CD4-positive, CD25-positive, alpha-beta regulatory T cell (primary cell): ENCODE data around the gene PSMB10. TPM values are rescaled to one million over a fixed set of nuclear protein-coding genes. Genes with fewer than 3 reads are reported as not detected.
"Not testable (repeated sequence)": the region's sequence is repeated elsewhere in the genome, so short reads cannot be mapped to it uniquely, and the experiment has no call there.

Experiments used
- ATAC-seq, 2 donors: fragments of 150-1000 bp; cut with Tn5 transposase; one replicate each; pipeline ENCODE4 v1.10.0; 2021; ENCODE audit warnings: low read depth in 2 of 2, moderate number of reproducible peaks in 2 of 2, moderate library complexity in 1 of 2
- DNase-seq, 3 donors: peaks; one replicate each; pipeline versions ENCODE4 v3.0.0 to v3.0.0-alpha.2; 2012 to 2022; ENCODE audit warnings: mixed read lengths in 1 of 3
- H3K27ac ChIP-seq: one replicate; pipeline ENCODE4 v1.7.0; 2013; ENCODE audit warnings: mild to moderate bottlenecking, low read length; ENCODE audit not compliant: insufficient read depth, poor library complexity, severe bottlenecking
- H3K27me3 ChIP-seq: one replicate; pipeline ENCODE4 v1.7.0; 2013; ENCODE audit warnings: low read length; ENCODE audit not compliant: control insufficient read depth, insufficient read depth
- H3K36me3 ChIP-seq: one replicate; pipeline ENCODE4 v1.7.0; 2013; ENCODE audit warnings: mild to moderate bottlenecking, low read length, moderate library complexity; ENCODE audit not compliant: control insufficient read depth, insufficient read depth
- H3K4me1 ChIP-seq: 2 replicates; pipeline ENCODE4 v1.7.0; 2013; ENCODE audit warnings: mild to moderate bottlenecking, low read length; ENCODE audit not compliant: insufficient read depth, control insufficient read depth, poor library complexity, severe bottlenecking
- H3K4me3 ChIP-seq: one replicate; pipeline ENCODE4 v1.7.0; 2013; ENCODE audit warnings: low read depth, mild to moderate bottlenecking, low read length, moderate library complexity
- H3K9me3 ChIP-seq, 2 experiments: 1 replicate in 1 of 2; 2 replicates in 1 of 2; pipeline ENCODE4 v1.7.0; 2013; ENCODE audit warnings: low read length in 2 of 2, mild to moderate bottlenecking in 1 of 2, moderate library complexity in 1 of 2; ENCODE audit not compliant: control insufficient read depth in 2 of 2
- H3K27ac Mint-ChIP-seq, 3 donors: one replicate each; pipeline ENCODE4 v1.8.0; 2020 to 2022; ENCODE audit warnings: mild to moderate bottlenecking in 3 of 3, mixed read lengths in 3 of 3, moderate library complexity in 2 of 3
- H3K27me3 Mint-ChIP-seq: one replicate; pipeline ENCODE4 v1.8.0; 2022; ENCODE audit warnings: mild to moderate bottlenecking, mixed read lengths
- H3K36me3 Mint-ChIP-seq: one replicate; pipeline ENCODE4 v1.8.0; 2020; ENCODE audit warnings: mixed read lengths
- H3K4me1 Mint-ChIP-seq, 4 donors: one replicate each; pipeline ENCODE4 v1.8.0; 2020 to 2022; ENCODE audit warnings: mixed read lengths in 4 of 4, mild to moderate bottlenecking in 1 of 4
- H3K4me3 Mint-ChIP-seq, 4 donors: one replicate each; pipeline ENCODE4 v1.8.0; 2020 to 2022; ENCODE audit warnings: mild to moderate bottlenecking in 4 of 4, mixed read lengths in 4 of 4, moderate library complexity in 3 of 4
- H3K9me3 Mint-ChIP-seq, 7 donors: one replicate each; pipeline ENCODE4 v1.8.0; 2020 to 2022; ENCODE audit warnings: mixed read lengths in 7 of 7, mild to moderate bottlenecking in 3 of 7, moderate library complexity in 2 of 7
- polyA plus RNA-seq, 4 donors: library from polyadenylated mRNA; unstranded; fragments of 300-500 nt; fragmentation: Illumina TruSeq; gene quantifications; one replicate each; pipeline ENCODE4 v1.2.3, GENCODE V29; 2021
- total RNA-seq: library from RNA; stranded (reverse); gene quantifications from one replicate; pipeline ENCODE4 v1.2.3, GENCODE V29; 2022

Gene PSMB10
- total and polyA plus RNA-seq, 5 donors from 2014 or later: 136 to 673 (median 525) TPM

DNA sequence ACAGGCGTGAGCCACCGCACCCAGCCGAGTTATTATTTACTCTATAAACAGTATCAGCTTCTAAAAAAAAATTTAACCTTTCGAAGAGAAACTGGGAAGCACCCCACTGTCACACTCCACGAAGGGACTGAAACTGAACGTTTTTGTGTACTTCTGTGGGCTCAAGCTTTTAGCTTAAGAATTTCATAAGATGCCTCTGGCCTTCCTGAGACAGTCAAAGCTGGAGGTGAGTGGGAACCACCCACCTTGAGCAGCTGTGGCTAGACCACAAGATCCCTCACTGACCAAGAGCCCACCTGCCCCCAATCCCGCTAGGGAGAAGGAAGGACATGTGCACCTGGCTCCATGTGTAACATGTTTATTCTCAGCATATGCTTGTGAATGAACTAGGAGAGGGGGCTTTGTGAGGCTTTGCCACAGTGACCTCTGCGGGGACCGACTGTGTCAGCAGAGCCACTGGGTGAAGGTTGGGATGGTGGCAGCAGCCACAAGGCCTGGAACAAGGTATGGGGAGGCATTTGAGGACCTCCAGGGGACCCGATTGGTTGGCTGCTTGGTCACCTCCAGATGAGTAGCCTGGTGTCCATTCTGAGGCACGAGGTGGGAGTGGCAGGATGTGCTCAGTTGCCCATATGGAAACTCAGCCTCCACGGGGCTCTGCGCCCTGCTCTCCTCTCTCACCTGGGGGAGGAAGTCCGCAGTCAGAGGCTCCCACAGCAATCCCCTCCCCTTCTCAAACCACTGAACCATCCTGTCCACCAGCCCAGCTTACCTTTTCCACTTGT, 38.9 kb upstream of the PSMB10 start:
- no peak for ATAC-seq
- H3K9me3 ChIP-seq: no peaks in the 10 kb centered on the region
- Mint-ChIP-seq H3K4me1 (peaks cover 0 to 5% (median 0%) of the 10 kb centered on the region in 4 donors), H3K27me3 (peaks cover 5% of the 10 kb centered on the region), H3K4me3 (no peak overlapping the region), H3K36me3 (no peaks in the 10 kb centered on the region), H3K9me3 (no peaks in the 10 kb centered on the region), H3K27ac (no peak overlapping the region)
- H3K4me1 ChIP-seq: no peaks in the 10 kb centered on the region
- no peak overlapping the region for H3K27ac ChIP-seq
- DNase-seq: no peak
- no peak overlapping the region for H3K4me3 ChIP-seq
- H3K36me3 ChIP-seq: no peaks in the 10 kb centered on the region
- no peaks in the 10 kb centered on the region for H3K27me3 ChIP-seq

DNA sequence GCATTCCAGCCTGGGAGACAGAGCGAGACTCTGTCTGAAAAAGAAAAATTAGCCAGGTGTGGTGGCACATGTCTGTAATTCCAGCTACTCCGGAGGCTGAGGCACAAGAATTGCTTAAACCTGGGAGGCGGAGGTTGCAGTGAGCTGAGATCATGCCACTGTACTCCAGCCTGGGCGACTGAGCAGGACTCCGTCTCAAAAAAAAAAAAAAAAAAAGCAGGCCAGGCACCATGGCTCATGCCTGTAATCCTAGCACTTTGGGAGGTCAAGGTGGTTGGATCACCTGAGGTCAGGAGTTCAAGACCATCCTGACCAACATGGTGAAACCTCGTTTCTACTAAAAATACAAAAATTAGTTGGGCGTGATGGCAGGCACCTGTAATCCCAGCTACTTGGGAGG, 35.6 kb upstream of the PSMB10 start:
- not testable (repeated sequence) for H3K4me3 ChIP-seq, ATAC-seq, H3K36me3 ChIP-seq, H3K27me3 ChIP-seq, H3K27ac Mint-ChIP-seq, H3K36me3 Mint-ChIP-seq, H3K27ac ChIP-seq, DNase-seq, H3K9me3 ChIP-seq, H3K9me3 Mint-ChIP-seq
- H3K4me1 Mint-ChIP-seq: peaks cover 5 to 21% (median 10%) of the 10 kb centered on the region in 4 donors
- H3K4me1 ChIP-seq: peaks cover 13% of the 10 kb centered on the region
- peak overlapping the region in 1 of 4 donors; percentile 58 for H3K4me3 Mint-ChIP-seq
- peaks cover 11% of the 10 kb centered on the region for H3K27me3 Mint-ChIP-seq

DNA sequence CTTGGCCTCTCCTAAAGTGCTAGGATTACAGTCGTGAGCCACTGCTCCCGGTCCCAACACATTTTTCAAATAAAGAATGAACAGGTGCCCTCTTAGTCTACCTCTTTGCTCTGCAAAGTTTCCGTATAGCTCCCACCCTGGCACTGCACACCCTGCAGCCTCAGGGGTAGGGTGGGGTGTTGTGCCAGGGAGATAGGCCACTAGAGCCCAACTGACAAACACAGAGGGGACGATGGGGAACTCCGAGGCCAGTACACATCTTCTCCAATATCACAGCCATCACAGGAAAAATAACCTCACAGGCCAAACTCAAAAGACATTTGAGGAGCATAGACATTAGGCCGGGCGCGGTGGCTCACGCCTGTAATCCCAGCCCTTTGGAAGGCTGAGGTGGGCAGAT, 34.5 kb upstream of the PSMB10 start:
- Histone ChIP-seq H3K4me1 (peaks cover 24% of the 10 kb centered on the region), H3K27ac (no peak overlapping the region)

DNA sequence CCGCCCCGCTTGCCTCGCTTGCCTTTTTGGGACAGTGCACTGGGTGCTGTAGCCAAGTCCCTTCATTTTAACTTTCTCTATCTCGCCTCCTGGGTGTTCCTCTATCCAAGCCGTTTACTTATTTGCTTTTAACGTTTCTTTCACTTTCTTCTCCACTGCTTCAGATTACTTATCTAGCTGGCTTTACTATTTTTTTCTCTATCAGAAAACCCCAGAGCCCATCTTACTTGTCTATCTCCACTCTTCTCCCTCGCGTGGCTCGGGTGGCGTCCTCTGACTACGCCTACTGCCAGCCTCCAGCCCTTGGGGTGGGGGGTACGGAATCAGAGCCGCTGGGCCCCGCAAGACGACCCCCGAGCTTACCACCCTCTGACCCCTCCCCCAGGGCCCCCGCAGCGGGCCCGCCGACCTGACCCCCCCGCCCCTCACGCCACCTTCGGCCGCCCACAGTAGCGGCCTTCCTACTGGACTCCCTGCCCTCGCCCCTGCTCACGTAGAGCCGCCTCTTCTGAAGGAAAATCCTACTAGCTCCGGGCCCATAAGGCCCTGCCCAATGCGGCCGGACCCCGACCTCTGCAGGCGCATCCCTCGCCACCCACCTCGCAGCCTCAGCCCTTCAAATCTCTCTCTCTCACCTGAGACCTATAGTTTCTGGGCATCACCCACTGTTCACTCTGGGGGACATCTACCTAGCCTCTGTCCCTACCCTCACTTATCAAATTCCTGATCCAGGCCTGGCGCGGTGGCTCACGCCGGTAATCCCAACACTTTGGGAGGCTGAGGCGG, 32.8 kb upstream of the PSMB10 start:
- Mint-ChIP-seq H3K9me3 (no peaks in the 10 kb centered on the region), H3K4me3 (peak overlapping the region; percentile 87 to 98 (median 92)), H3K4me1 (peaks cover 5 to 39% (median 28%) of the 10 kb centered on the region in 4 donors), H3K27me3 (peaks cover 8% of the 10 kb centered on the region), H3K36me3 (no peaks in the 10 kb centered on the region), H3K27ac (peak overlapping the region; percentile 90 to 94 (median 94))
- DNase-seq (peak in 2 of 3 donors; percentile 27 to 44), ATAC-seq (peak; percentile 6 to 17)
- Histone ChIP-seq H3K4me1 (peaks cover 24% of the 10 kb centered on the region), H3K9me3 (no peaks in the 10 kb centered on the region), H3K27ac (peak overlapping the region; percentile 65), H3K36me3 (no peaks in the 10 kb centered on the region), H3K27me3 (no peaks in the 10 kb centered on the region), H3K4me3 (peak overlapping the region; percentile 80)

More for the DNA sequence above, 34.5 kb upstream of the PSMB10 start:
- H3K9me3 ChIP-seq: no peaks in the 10 kb centered on the region
- H3K4me1 Mint-ChIP-seq: peaks cover 5 to 27% (median 18%) of the 10 kb centered on the region in 4 donors
- H3K27me3 Mint-ChIP-seq: peaks cover 11% of the 10 kb centered on the region
- H3K36me3 Mint-ChIP-seq: no peaks in the 10 kb centered on the region
- peak overlapping the region in 2 of 3 donors; percentile 65 for H3K27ac Mint-ChIP-seq
- peak overlapping the region in 2 of 4 donors; percentile 44 to 53 for H3K4me3 Mint-ChIP-seq
- no peaks in the 10 kb centered on the region for H3K27me3 ChIP-seq
- ATAC-seq: no peak
- H3K4me3 ChIP-seq: no peak overlapping the region
- no peaks in the 10 kb centered on the region for H3K9me3 Mint-ChIP-seq
- no peaks in the 10 kb centered on the region for H3K36me3 ChIP-seq
- DNase-seq: no peak

DNA sequence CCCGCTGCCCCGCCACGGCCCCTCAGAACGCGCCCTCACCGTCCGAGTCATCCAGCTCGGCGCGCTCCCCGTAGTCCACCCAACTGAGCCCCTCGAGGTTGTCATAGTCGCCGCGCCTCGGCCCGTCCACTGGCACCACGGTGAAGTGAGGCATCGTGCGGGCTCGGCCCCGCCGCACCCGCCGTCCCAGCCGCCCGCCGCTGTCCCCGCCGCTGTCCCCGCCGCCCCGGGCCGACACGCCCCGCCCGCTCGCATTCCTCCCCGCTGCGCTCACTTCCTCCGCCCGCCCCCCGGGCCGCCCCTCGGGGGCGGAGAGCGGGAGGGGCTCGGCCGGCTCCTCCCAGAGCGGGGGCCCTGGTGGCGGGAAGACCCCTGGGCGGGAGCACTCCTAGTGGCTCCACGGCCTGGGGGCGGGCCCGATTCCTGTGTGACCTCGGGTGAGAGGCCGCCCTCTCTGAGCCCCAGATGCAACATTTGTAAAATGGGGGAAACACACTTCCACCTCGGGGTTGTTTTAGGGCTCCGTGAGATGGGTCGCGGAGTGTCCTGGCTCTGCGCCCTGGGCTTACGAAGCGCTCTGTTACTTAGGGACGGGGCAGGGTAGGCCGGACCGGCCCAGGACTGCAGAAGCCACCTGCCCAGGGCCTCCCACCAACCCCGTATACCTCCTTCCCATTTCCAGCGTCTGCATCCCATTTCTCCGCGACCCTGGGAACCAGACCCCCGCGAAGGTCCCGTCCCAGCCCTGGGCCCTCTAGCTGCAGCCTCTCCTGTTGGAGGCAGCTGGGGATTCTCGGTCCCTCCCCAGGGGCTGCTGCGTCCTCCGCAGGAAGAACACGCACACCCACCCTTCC, 32.0 kb upstream of the PSMB10 start, which contains the start of gene SLC12A4:
Gene SLC12A4 (minus strand): TSS at position 238 of the 854 bp plus-strand sequence. CDS start 84 bp downstream, at position 154.
- Histone ChIP-seq H3K4me3 (peak within 1 kb of the TSS; percentile 80), H3K9me3 (no peaks in the 10 kb centered on the region), H3K27me3 (no peaks in the 10 kb centered on the region), H3K4me1 (peaks cover 24% of the 10 kb centered on the region), H3K27ac (peak within 1 kb of the TSS; percentile 65), H3K36me3 (no peaks in the 10 kb centered on the region)
- ATAC-seq (peak; percentile 84 to 86), DNase-seq (peak; percentile 82 to 86 (median 86))
- Mint-ChIP-seq H3K36me3 (no peaks in the 10 kb centered on the region), H3K27me3 (peaks cover 5% of the 10 kb centered on the region), H3K4me1 (peaks cover 5 to 40% (median 29%) of the 10 kb centered on the region in 4 donors), H3K27ac (peak within 1 kb of the TSS; percentile 91 to 99 (median 94)), H3K4me3 (peak within 1 kb of the TSS; percentile 90 to 98 (median 96)), H3K9me3 (no peaks in the 10 kb centered on the region)

DNA sequence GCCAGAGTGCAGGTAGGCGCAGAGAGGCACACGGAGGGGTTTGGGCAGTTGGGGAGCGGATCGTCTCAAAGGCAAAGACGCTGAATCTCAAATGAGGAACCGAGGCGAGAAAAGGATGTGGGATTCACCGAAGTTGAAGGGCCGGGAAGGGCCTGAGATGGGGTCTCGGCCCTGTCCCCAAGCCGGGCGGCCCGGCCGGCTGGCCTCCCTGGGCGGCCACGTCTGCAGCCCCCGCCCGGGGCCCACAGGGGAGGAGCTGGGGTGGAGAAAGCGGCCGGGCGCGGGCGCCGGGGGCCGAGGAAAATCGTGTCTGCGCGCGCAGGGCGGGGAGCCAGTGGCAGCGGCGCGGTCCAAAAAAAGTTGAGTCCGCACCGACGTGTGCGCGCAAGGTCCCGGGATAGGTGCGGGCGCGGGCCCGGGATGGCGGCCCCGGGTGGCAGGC, 31.3 kb upstream of the PSMB10 start:
- Histone ChIP-seq H3K4me3 (peak overlapping the region; percentile 72), H3K4me1 (peaks cover 24% of the 10 kb centered on the region), H3K27ac (peak overlapping the region; percentile 51), H3K27me3 (no peaks in the 10 kb centered on the region), H3K9me3 (no peaks in the 10 kb centered on the region), H3K36me3 (peaks cover 2% of the 10 kb centered on the region)
- H3K27me3 Mint-ChIP-seq: peaks cover 5% of the 10 kb centered on the region
- no peaks in the 10 kb centered on the region for H3K9me3 Mint-ChIP-seq
- DNase-seq (peak in 1 of 3 donors; percentile 21), ATAC-seq (peak in 1 of 2 donors; percentile 12)
- H3K4me3 Mint-ChIP-seq: peak overlapping the region; percentile 90 to 98 (median 96)
- H3K27ac Mint-ChIP-seq: peak overlapping the region; percentile 7 to 99 (median 91)
- peaks cover 5 to 40% (median 29%) of the 10 kb centered on the region in 4 donors for H3K4me1 Mint-ChIP-seq
- peaks cover 1% of the 10 kb centered on the region for H3K36me3 Mint-ChIP-seq
